GM12878 (cell line): ENCODE results near the gene APOM. TPM values are rescaled to one million over a fixed set of nuclear protein-coding genes. Genes with fewer than 3 reads are reported as not detected.
A peak's percentile ranks its signal among the peaks of the same experiment; 100 is the strongest.

Experiments used
- ATAC-seq: fragments of 200-7000 bp; cut with Tn5 transposase; 3 replicates; pipeline ENCODE4 v1.9.1; 2020; ENCODE audit warnings: mild to moderate bottlenecking, moderate library complexity
- BruUV-seq: library from RNA; stranded (reverse); fragments of 400-500 nt; replicated peaks from 2 replicates; lab custom pipeline; 2021; lab: Mats Ljungman, UMichigan
- CTCF ChIA-PET: fragments of 300-600 bp; sonication (Branson Sonifier 250); formaldehyde crosslinking; extraction: SDS; loops from one replicate; lab custom pipeline; 2021; ENCODE audit warnings: inconsistent platforms; lab: Yijun Ruan, JAX
- POLR2A ChIA-PET: fragments of 350-600 bp; formaldehyde crosslinking; extraction: SDS; loops from one replicate; lab custom pipeline; 2021; ENCODE audit warnings: inconsistent platforms; lab: Charles Lee
- RAD21 ChIA-PET: fragments of 300-600 bp; sonication (Branson Sonifier 250); formaldehyde crosslinking; loops from one replicate; lab custom pipeline; 2023; ENCODE audit warnings: antibody characterized with exemption; ENCODE audit not compliant: unreplicated experiment; lab: Charles Lee
- SMC1A ChIA-PET: fragments of 300-600 bp; sonication (Branson Sonifier 250); formaldehyde crosslinking; loops from one replicate; lab custom pipeline; 2023; ENCODE audit not compliant: unreplicated experiment, uncharacterized antibody; lab: Charles Lee
- DNase-seq: peaks from one replicate; pipeline ENCODE4 v3.0.0-alpha.2; 2011; ENCODE audit warnings: low read depth, low spot score
- FAIRE-seq: peaks from 3 replicates; lab custom pipeline; 2011; peaks lifted over from hg19 to GRCh38; lab: Jason Lieb, UNC
- H2AFZ ChIP-seq: 2 replicates; pipeline ENCODE4 v1.6.0; 2011; ENCODE audit warnings: low read depth, low read length, control low read depth; ENCODE audit not compliant: control insufficient read depth
- H3K27ac ChIP-seq: 2 replicates; pipeline ENCODE4 v1.5.1; 2011; ENCODE audit warnings: control low read depth; ENCODE audit not compliant: control insufficient read depth, insufficient read depth
- H3K27me3 ChIP-seq, 2 experiments: replicated peaks in 1 of 2; 2 replicates each; pipeline versions ENCODE4 v1.6.0 to v1.6.1; 2011; ENCODE audit warnings: low read length in 1 of 2; ENCODE audit not compliant: control insufficient read depth in 2 of 2, insufficient read depth in 2 of 2
- H3K36me3 ChIP-seq, 2 experiments: 2 replicates each; pipeline ENCODE4 v1.5.1; 2011; ENCODE audit warnings: low read length in 1 of 2; ENCODE audit not compliant: control insufficient read depth in 2 of 2, insufficient read depth in 2 of 2
- H3K4me1 ChIP-seq: 2 replicates; pipeline ENCODE4 v1.6.1; 2011; ENCODE audit warnings: mild to moderate bottlenecking, low read length, moderate library complexity, mixed read lengths; ENCODE audit not compliant: control insufficient read depth, insufficient read depth
- H3K4me2 ChIP-seq: 2 replicates; pipeline ENCODE4 v1.6.0; 2011; ENCODE audit warnings: control low read depth; ENCODE audit not compliant: control insufficient read depth, insufficient read depth
- H3K4me3 ChIP-seq: fragments of 200-600 bp; sonication (generic); 2 replicates; pipeline ENCODE4 v1.5.1; 2016
- H3K79me2 ChIP-seq: 2 replicates; pipeline ENCODE4 v1.6.0; 2011; ENCODE audit warnings: low read length; ENCODE audit not compliant: control insufficient read depth, insufficient read depth
- H3K9ac ChIP-seq: 2 replicates; pipeline ENCODE4 v1.8.0; 2011; ENCODE audit warnings: low read length, control low read depth, mixed read lengths; ENCODE audit not compliant: control insufficient read depth, insufficient read depth
- H3K9me3 ChIP-seq: replicated peaks from 3 replicates; pipeline ENCODE4 v1.5.1; 2011; ENCODE audit warnings: mild to moderate bottlenecking, low read length; ENCODE audit not compliant: control insufficient read depth, insufficient read depth
- H4K20me1 ChIP-seq: 2 replicates; pipeline ENCODE4 v1.6.0; 2011; ENCODE audit not compliant: control insufficient read depth, insufficient read depth
- EED ChIP-seq: sonication (generic); IDR thresholded peaks from 2 replicates; pipeline ENCODE4 v1.6.1; 2016; ENCODE audit warnings: antibody characterized with exemption, low read depth
- IKZF1 ChIP-seq: fragments of 450-650 bp; conservative IDR thresholded peaks from 2 replicates; pipeline ENCODE4 v1.6.1; 2017; ENCODE audit warnings: antibody characterized with exemption, mild to moderate bottlenecking
- IKZF2 ChIP-seq, 2 experiments: fragments of 450-650 bp; IDR thresholded peaks; 2 replicates each; pipeline ENCODE4 v1.6.1; 2017; ENCODE audit warnings: mild to moderate bottlenecking in 2 of 2, moderate library complexity in 2 of 2
- MTA2 ChIP-seq: fragments of 450-650 bp; IDR thresholded peaks from 2 replicates; pipeline ENCODE4 v1.6.1; 2016; ENCODE audit warnings: low read depth, mild to moderate bottlenecking, moderate library complexity
- REST ChIP-seq: IDR thresholded peaks from 2 replicates; pipeline ENCODE4 v1.6.1; 2012; ENCODE audit warnings: mild to moderate bottlenecking, low read depth, low read length
- SIN3A ChIP-seq: IDR thresholded peaks from 2 replicates; pipeline ENCODE4 v1.6.1; 2012; ENCODE audit warnings: low read depth, low read length, improper control_type of control experiment
- SKIL ChIP-seq: fragments of 450-650 bp; IDR thresholded peaks from 2 replicates; pipeline ENCODE4 v1.6.1; 2017; ENCODE audit warnings: mild to moderate bottlenecking, low read depth, inconsistent platforms; ENCODE audit not compliant: poor library complexity, severe bottlenecking
- SMC3 ChIP-seq: IDR thresholded peaks from 2 replicates; pipeline ENCODE4 v1.6.1; 2011; ENCODE audit warnings: low read length, improper control_type of control experiment, borderline replicate concordance
- SPI1 ChIP-seq: IDR thresholded peaks from 2 replicates; pipeline ENCODE4 v1.6.1; 2011; ENCODE audit warnings: low read depth, mild to moderate bottlenecking, low read length, moderate library complexity, borderline replicate concordance; ENCODE audit not compliant: insufficient read depth
- STAT1 ChIP-seq: fragments of 450-650 bp; conservative IDR thresholded peaks from 2 replicates; pipeline ENCODE4 v1.6.1; 2014; ENCODE audit warnings: antibody characterized with exemption, mild to moderate bottlenecking
- WGBS: methylation state at CpG from one replicate; pipeline ENCODE4 v1.1.6; 2016; ENCODE audit warnings: low lambda C conversion rate; ENCODE audit not compliant: insufficient replicate concordance, insufficient coverage; ENCODE audit errors: missing lambda C conversion rate; 5-methylcytosine and 5-hydroxymethylcytosine counted together
- in situ Hi-C: fragments of 300-500 bp; cut with MboI; formaldehyde crosslinking; loops from 9 replicates; pipeline ENCODE4 v1.14.3; 2018; ENCODE audit warnings: mixed read lengths
- intact Hi-C: fragments of 100-400 bp; cut with micrococcal nuclease; formaldehyde crosslinking; loops from one replicate; pipeline ENCODE4 v1.14.2; 2022; ENCODE audit not compliant: unreplicated experiment
- polyA plus RNA-seq, 11 experiments: library from polyadenylated mRNA; depleted of rRNA in 4 of 11; unstranded in 6 of 11; stranded (reverse) in 5 of 11; fragments of >200 nt; fragmentation: Nextera tagmentation in 4 of 11; fragmentation: Illumina TruSeq in 1 of 11; extraction: Ambion mirVana in 4 of 11; extraction: Trizol in 1 of 11; gene quantifications; 1 replicate in 1 of 11; 2 replicates in 10 of 11; pipeline versions ENCODE4 v1.2.1 to v1.2.3, GENCODE V29; 2011 to 2016; ENCODE audit warnings: inconsistent platforms in 2 of 11, missing spikeins in 2 of 11, low read depth in 1 of 11
- total RNA-seq, 4 experiments: library from RNA; depleted of rRNA in 3 of 4; stranded (reverse); fragments of >200 nt in 3 of 4; fragmentation: Illumina TruSeq in 1 of 4; extraction: Trizol in 1 of 4; gene quantifications; 2 replicates each; pipeline versions ENCODE4 v1.2.1 to v1.2.3, GENCODE V29; 2013 to 2021
- TF ChIP-seq, protein P1 (sequence below): IDR thresholded peaks from 2 replicates; pipeline ENCODE4 v1.6.1; 2012; ENCODE audit warnings: low read depth, low read length, improper control_type of control experiment
- TF ChIP-seq, protein P2 (sequence below): fragments of 450-650 bp; IDR thresholded peaks from 2 replicates; pipeline ENCODE4 v1.6.1; 2018; ENCODE audit warnings: mild to moderate bottlenecking, low read depth, moderate library complexity; ENCODE audit not compliant: partially characterized antibody

Gene APOM
- total and polyA plus RNA-seq, 10 of the 15 experiments (the other 5 are each of a cell fraction or from before 2014, with no cell fraction given), result 4.0 to 14.1 (median 7.1) TPM

- Histone ChIP-seq H3K4me1 (peaks cover 42% of the 10 kb centered on the region), H3K4me3 (peak overlapping the region; percentile 79), H4K20me1 (no peaks in the 10 kb centered on the region), H2AFZ (0 out of 2 replicates have a peak overlapping the region, but pooled peaks have one; percentile 6), H3K27me3 (no peaks in the 10 kb centered on the region), H3K79me2 (peaks cover 55% of the 10 kb centered on the region), H3K9me3 (no peaks in the 10 kb centered on the region; the same call in 2 of the 3 replicates), H3K27ac (peak overlapping the region; percentile 94), H3K36me3 (peaks cover 0 to 12% of the 10 kb centered on the region in 2 experiments), H3K9ac (peak overlapping the region; percentile 95), H3K4me2 (peak overlapping the region; percentile 99)
- SMC1A ChIA-PET, result interaction anchor here (2.5 kb wide), 1 partner anchor 8 kb away, joined by 14 read pairs; the partner anchor contains the start of gene BAG6
- DNase-seq (no peak), FAIRE-seq (no peak), ATAC-seq (peak; percentile 32)
- in situ Hi-C loops (no loop called here), intact Hi-C loops (no loop called here)
- TF ChIP-seq REST (peak; percentile 75), SKIL (no peak), SIN3A (peak; percentile 27; the same call in 1 of the 2 replicates), STAT1 (no peak), IKZF2 (IDR thresholded peaks at IDR 0.05) (0 out of 4 replicates have a peak, but pooled peaks of 1 of the 2 experiments have one; percentile 32), SMC3 (no peak), SPI1 (0 out of 2 replicates have a peak, but pooled peaks have one; percentile 2), IKZF1 (peak; percentile 38; the same call in 1 of the 2 replicates), EED (peak; percentile 38; the same call in 1 of the 2 replicates), MTA2 (peak; percentile 17; the same call in 1 of the 2 replicates)
- TF ChIP-seq, protein P1, sequence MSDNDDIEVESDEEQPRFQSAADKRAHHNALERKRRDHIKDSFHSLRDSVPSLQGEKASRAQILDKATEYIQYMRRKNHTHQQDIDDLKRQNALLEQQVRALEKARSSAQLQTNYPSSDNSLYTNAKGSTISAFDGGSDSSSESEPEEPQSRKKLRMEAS, result peak; percentile 29; the same call in 1 of the 2 replicates
- TF ChIP-seq, protein P2, sequence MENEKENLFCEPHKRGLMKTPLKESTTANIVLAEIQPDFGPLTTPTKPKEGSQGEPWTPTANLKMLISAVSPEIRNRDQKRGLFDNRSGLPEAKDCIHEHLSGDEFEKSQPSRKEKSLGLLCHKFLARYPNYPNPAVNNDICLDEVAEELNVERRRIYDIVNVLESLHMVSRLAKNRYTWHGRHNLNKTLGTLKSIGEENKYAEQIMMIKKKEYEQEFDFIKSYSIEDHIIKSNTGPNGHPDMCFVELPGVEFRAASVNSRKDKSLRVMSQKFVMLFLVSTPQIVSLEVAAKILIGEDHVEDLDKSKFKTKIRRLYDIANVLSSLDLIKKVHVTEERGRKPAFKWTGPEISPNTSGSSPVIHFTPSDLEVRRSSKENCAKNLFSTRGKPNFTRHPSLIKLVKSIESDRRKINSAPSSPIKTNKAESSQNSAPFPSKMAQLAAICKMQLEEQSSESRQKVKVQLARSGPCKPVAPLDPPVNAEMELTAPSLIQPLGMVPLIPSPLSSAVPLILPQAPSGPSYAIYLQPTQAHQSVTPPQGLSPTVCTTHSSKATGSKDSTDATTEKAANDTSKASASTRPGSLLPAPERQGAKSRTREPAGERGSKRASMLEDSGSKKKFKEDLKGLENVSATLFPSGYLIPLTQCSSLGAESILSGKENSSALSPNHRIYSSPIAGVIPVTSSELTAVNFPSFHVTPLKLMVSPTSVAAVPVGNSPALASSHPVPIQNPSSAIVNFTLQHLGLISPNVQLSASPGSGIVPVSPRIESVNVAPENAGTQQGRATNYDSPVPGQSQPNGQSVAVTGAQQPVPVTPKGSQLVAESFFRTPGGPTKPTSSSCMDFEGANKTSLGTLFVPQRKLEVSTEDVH, result no peak
- POLR2A ChIA-PET, result interaction anchor here (0.6 to 5.9 kb wide), 9 partner anchors 7 to 165 kb away, joined by 3 to 107 read pairs (median 4); partner anchors contain the start of genes APOM, BAG6, CLIC1 and MSH5
- CTCF ChIA-PET, result interaction anchor here (1.1 to 2.2 kb wide), 3 partner anchors 7 to 85 kb away, joined by 4 to 19 read pairs (median 5); partner anchors contain the start of gene BAG6
- no TSS peak for BruUV-seq
- RAD21 ChIA-PET, result interaction anchor here (0.7 to 2.1 kb wide), 7 partner anchors 7 to 203 kb away, joined by 3 to 8 read pairs (median 4); partner anchors contain the start of genes AIF1, BAG6, MSH5 and NEU1
- 5% methylated on average over 13 of the region's 13 CpGs for WGBS
These were observed 4.1 kb downstream of the APOM start for GRCh38 chr6:31659649-31660380.
